D341Med (cell line): ENCODE measurements around the gene ST8SIA6.

Experiments used
- DNase-seq: peaks from one replicate; pipeline ENCODE4 v3.0.0; 2012; ENCODE audit warnings: low spot score

ST8SIA6 gene

DNA sequence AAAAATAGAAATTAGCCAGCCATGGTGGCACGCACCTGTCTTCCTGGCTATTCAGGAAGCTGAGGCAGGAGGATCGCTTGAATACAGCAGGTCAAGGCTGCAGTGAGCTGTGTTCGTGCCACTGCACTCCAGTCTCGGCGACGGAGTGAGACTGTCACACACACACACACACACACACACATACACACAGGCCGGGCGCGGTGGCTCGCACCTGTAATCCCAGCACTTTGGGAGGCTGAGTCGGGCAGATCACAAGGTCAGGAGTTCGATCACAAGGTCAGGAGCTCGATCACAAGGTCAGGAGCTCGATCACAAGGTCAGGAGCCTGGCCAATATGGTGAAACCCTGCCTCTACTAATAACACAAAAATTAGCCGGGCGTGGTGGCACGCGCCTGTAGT, 68.4 kb downstream of the ST8SIA6 start:
- no peak for DNase-seq

DNA sequence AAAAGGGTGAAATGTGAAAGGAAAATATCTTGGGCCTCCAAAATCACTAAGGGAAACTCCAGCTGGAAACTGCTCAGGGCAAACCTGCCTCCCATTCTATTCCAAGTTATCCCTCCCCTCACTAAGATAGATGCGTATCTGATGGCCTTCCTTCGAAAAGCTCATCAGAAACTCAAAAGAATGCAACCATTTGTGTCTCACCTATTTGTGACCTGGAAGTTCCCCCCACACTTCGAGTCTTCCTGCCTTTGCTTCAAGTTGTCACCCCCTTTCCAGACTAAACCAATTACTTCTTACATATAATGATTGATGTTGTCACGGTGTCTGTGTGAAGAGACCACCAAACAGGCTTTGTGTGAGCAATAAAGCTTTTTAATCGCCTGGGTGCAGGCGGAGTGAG, 69.3 kb downstream of the ST8SIA6 start:
- no peak for DNase-seq

DNA sequence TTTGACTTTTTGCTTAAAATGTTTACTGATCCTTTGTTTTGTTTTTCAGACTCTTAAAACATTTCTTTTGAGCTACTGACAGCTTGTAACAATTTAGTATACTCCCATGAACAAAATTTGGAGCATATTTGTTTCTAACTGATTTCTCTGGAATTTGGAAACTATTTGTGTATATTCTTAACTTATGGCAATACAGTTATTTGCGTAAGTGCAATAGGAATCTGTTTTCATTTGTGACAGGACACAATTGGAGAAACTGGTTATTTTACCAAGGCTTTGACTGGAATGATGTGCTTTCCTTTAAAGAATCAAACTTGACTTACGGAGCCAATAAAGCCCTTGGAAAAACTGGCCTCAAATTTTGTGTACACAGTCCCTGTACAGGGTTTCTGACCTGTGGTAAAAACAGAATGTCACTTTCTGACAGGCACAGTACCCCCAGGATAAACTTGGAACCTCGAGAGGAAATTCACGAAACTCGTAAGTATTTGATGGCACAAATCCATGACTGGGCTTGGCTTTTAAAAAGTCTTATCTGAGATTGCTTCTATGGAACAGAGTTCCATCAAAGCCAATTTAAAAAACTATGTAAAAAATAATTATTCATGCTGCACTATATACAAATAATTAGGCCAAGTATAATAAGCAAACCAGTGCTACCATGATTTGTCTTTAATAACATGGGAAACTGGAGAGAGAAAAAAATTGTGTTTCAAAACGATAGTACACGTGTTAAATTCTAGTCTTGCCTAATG, 70.4 kb downstream of the ST8SIA6 start:
- no peak for DNase-seq

DNA sequence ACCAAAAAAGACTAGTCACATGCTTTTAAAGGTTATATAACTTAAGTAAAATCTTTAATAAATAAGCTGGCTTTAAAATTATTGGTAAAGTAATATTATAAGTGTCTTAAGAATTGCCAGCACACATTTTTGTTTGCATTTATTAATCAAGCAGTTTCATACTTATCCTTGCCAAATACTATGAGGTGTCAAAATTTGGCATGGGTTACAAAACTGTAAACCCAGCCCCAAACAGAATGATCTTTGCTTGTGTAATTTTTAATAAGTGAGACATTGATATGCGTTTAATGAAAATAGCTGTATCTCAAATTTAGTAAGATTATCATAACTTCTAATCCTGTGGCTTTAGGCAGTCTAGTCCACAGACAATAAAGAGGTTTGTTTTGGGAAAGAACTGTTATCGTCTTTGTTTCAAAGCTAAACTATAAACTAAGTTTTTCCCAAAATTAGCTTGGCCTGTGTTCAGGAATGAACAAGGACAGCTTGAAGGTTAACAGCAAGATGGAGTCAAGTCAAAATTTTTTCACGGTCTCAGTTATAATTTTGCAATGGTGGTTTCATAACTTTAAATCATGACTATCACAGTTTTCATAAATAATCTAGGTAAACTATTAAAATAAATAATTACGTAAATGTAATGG, 72.8 kb downstream of the ST8SIA6 start:
- no peak for DNase-seq

DNA sequence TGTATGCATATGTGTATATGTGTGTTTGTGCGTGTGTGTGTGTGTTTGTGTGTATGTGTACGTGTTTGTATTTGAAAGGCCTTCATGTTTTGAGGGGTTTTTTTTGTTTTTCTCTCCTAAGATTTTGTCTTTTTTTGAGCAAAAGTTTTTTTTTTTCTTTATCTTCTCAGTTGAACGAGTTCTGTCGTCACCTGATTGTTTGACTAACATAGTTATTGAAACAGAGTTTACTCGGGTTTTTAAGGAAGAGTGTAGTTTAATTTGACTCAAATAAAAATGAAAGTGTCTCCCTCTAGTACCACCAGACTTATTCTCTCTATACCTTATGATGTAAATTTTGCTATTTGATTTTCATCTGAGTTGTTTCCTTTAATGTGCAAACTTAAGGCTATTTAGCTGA, 73.5 kb downstream of the ST8SIA6 start:
- no peak for DNase-seq

DNA sequence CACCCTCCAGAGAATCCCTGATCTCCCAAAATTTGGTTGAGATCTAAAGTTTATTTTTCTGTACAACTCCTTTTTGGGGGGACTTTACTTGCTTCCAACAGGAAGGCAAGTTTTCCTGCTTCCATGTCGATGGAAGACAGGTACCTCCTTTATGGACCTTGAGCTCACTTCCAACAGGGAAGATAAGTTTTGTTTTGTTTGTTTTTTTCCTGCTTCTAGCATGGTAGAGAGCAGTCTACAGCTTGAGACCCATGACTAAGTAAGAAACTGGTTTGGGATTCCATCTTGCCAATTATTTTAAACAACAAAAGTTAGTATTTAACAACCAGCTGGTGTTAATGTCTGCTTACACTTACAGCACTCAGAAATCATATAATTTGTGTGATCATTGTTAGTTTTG, 74.4 kb downstream of the ST8SIA6 start:
- DNase-seq, result no peak

DNA sequence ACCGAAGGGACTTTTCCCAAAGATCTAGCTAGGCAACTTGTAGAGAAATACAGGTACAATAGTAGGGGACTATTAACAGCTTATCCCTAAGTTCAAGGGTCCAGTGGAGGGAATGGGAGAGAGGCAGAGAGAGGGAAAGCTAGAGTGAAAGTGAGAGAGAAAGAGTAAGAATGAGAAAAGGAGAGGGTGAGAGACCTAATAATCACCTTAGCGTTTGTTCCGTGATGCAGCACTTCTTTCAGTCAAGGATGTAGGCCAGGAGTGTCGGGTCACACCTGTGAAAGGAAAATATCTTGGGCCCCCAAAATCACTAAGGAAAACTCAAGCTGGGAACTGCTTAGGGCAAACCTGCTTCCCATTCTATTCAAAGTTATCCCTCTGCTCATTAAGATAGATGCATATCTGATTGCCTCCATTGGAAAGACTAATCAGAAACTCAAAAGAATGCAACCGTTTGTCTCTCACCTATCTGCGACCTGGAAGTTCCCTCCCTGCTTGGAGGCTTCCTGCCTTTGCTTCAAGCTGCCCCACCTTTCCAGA, 75.2 kb downstream of the ST8SIA6 start:
- DNase-seq, result no peak

DNA sequence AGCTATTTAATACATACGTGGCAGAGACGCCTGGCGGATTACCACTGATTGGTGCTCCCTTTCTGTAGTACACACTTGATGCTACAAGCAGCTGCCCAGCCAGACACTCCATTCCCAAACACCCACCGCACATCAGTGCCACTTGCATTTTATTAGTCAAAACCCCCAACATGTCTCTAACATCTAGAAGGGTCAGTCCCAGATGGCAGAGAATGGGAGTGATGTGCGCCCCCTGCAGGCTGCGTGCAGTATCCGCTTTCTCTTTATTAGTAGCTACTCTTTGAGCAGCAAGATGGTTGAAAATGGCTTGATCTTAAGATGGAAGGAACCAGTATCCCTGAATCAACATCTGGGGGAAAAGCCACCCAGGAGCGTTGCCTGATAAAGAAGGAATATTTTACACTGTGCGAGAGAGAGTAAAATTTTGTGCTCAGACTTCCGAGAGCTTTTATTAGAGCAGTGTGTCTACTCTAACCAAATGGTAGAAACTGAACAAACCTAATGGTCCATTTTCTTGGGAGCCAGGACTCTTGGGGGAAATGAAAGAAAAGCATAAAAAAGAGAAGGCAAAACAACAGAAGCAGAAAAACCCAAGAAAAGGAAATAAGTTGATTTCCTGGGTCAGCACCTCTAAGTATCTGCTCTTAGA, 78.3 kb downstream of the ST8SIA6 start:
- peak; percentile 43 for DNase-seq

DNA sequence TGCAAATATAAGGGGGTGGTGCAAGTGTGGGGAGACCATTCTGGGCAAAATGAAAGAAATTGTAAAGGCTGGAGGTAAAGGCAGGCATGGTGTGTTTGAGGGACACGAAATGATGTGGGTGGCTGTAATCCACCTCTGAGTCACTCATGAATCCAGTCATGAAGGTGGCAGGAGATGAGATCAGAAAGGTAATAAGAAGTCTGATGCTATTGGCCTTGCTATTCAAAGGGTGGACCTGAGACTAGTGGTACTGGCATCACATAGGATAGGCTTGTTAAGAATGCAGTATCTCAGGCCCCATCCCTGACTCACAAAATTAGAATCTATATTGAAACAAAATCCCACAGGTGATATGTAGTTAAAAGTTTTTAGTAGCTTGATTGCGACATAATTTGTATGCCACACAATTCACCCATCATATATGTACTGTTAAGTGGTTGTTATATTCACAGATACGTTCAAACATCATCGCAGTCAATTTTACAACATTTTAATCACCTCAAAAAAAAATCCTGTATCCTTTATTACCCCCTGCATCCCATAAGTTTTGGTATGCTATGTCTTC, 85.6 kb downstream of the ST8SIA6 start:
- no peak for DNase-seq

DNA sequence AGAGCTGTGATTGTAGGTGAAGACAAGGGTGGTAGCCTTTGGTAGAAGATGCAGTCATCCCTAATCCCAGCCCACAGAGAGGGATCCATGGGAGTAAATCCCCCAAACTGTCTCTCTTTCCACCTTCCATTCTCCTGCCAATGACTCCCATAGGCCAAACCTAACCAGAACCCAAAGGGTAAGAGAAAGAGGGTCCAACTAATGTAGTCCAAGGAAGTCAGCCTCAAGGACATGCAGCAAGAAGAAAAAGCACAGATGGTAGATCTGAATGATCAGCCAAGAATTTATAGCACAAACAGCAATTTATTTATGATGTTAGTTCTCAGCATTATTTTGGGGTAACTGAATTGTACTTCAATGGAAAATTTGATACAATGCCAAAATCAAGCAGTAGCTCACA, 87.7 kb downstream of the ST8SIA6 start:
- no peak for DNase-seq

DNA sequence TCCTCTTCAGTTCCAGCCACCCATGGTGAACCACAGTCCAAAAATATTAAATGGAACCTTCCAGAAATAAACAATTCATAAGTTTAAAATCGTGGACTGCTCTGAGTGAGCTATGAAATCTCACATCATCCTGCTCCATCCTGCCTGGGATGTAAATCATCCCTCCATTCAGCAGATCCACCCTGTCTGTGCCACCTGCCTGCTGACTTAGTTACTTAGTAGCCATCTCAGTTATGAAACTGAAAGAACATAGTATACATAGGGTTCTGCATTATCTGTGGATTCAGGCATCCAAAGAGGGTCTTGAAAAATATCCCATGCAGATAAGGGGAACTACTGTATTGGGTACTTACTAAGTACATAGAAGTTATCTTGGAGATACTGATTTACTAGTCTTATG, 89.0 kb downstream of the ST8SIA6 start:
- DNase-seq, result no peak

DNA sequence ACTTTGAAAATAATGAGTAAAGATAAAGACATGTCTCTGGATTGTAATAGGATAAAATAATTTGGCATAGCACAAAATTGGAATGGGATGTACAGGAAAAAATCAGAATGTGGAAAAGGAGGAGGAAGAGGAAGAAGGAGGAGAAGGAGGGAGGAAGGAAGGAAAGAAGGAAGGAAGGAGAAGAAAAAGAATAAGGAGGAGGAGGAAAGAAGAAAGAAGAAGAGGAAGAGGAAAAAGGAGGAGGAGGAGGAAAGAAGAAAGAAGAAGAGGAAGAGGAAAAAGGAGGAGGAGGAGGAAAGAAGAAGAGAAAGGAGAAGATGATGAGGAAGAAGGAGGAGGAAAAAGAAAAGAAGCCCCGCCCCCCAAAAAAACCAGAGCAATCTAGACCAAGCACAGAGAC, 95.9 kb downstream of the ST8SIA6 start:
- DNase-seq, result no peak

DNA sequence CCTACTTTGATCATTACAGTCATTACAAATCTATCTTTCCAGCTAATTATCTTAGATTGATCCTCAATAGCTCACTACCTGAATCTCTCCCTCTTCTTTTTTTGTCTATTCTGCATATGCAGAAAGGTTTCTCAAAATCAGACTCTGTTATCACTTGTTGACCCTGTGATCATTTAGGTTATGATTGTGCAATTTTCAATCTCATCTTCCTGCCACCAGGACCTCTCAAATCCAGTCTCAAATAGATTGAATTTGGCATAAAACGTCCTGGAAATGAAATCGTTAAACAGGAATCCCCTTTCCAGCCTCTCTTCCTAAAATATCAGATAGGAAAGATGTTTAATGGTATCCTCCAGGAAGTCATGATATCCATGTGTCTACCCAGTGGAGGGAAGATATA, 96.6 kb downstream of the ST8SIA6 start:
- no peak for DNase-seq

DNA sequence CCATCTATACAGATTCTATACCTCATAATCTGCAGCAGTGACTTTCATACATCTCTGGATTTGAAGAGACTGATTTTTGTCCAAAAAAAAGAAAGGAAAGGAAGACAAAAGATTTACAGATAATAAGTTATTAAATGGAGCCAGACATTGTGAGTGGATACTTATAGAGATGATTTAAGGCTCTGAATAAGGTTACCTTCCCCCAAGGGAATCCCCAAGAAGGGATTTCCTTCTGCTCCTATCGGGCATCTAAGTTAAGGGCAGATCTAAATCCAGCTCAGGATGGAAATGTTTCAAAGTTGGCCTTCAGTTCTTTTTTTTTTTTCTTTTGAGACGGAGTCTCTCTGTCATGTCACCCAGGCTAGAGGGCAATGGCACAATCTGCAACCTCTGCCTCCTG, 97.6 kb downstream of the ST8SIA6 start:
- no peak for DNase-seq

DNA sequence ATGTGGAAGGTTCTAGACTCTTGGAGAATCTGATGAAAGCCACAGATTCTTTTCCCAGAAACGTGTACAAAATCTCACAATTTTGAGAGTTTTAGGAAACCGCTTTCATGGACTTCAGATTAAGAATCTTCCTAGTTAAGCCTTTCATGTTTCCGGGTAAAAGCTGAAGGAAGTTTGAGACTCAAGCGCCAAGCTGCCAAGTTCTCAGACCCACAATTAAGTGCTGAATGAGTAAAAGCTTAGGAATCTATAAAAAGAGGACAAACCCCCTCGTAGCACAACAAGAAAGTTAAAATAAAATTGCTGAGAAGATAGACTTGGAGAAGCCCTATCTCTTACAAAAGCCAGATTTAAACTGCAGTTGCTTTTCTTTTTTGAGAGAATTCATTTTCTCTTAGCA, 99.6 kb downstream of the ST8SIA6 start:
- DNase-seq, result no peak

DNA sequence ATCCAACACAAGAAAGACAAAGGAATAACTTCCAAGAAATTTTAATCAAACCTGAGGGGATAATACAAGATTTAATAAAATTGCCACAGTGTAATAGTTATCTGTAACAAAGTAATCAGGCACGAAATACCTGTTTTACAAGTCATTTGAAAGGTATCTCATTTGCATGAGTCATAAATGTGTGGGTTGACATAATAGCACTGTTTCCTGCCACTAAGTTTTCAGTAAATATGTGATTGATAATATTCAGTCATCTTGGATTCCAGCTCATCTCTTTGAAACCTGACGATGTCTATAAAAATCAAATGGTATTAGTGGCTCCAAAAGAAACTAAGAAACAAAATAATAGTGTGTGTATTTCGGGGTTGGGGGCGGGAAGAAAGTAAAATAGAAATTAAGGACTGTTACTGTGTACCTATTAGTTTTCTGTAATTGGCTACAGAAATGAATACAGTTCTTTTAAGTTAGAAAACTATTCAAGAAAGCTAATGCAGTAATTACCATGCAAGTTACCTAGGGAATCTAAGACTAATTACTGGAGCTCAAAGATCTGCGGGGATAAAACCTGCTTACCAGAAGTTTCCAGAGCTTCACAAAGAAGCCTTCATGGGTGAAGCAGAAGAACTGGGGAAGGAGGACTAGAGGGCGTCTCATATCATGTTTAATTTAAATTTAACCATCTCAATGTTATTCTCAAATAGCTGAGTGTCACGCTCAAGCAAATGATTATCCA, 100.7 kb downstream of the ST8SIA6 start:
- DNase-seq, result no peak

DNA sequence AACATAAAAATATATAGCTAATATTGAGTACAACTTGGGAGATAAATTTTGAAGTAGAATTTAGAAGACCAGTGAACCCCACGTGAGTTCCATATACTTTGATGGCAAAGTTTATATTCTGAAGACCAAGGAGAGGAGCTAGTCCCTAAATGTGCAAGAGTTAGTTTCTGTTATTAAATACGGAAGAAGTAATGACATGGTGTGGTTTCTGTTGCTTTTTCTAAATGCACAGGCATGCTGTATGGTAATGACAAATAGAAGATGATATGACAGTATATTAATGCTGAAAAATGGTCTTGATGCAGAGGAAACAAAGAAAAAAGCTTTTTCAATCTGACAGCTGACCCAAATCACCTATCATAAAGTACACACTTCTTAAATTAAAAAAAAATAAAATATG, 101.8 kb downstream of the ST8SIA6 start:
- DNase-seq, result no peak

DNA sequence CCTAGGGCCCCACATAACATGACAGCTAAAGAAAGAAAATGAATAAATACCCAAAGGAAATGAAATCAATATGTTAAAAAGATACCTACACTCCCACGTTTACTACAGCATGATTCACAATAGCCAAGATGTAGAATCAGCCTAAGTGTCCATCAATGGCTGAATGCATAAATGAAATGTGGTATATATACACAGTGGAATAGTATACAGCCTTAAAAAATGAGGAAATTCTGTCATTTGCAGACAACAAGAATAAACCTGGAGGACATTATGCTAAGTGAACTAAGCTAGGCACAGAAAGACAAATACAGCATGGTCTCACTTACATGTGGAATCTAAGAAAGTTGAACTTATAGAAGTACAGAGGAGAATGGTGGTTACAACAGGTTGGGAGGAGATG, 102.9 kb downstream of the ST8SIA6 start:
- no peak for DNase-seq

DNA sequence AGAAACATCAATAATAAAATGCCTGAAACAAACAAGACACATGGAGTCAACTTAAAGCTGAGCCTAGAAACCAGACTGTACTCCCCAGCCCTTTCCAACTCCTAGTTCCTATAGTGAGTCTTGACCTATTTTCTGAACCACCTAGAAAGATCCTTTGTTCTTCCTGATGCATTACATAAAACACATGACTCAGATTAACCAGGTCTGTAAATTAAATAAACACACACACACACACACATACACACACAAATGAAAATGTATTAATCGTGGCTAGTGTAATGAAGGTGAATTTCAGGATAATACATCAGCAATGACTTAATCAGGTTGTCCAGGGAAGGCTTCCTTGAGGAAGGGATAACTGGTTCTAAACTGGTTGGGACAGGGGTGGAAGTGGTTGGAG, 104.7 kb downstream of the ST8SIA6 start:
- no peak for DNase-seq

DNA sequence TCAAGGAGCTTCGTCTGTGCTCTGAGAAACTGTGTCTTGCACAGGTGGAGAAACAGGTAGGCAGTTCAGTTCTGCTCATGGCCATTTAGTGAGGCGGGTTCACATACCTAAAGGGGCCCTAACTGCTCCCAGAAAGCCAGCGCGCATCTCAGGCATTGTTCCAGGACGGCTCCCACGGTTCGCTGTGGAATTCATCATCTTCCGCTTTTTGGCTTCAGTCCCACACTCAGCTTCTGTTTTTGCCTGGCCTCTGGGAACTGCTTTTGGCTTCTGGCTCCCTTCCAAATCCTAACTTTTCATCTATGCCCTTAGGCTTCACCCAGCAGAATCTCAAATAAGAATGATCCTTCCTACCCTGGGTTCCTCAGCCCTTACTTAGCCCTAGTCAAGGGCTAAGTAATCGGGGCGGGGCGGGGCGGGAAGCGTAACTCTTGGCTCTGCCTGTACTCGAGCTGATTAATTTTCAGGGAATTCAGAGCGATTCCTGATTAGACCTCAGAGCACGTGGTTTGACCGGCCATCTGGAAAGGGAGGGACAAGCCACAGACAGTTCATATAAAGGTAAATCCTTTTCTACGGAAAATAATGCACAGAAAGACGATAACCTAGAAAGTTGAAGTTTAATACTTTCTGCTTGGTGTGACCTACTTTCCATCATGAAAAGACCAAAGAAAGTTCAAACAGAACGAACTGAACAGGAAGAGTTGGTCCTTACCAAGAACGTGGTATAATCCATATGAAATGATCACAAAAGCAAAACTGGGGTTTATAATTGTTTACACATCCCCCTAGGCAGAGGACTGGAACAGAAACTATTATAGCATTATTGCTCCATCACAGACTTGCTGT, 105.7 kb downstream of the ST8SIA6 start:
- peak; percentile 50 for DNase-seq

DNA sequence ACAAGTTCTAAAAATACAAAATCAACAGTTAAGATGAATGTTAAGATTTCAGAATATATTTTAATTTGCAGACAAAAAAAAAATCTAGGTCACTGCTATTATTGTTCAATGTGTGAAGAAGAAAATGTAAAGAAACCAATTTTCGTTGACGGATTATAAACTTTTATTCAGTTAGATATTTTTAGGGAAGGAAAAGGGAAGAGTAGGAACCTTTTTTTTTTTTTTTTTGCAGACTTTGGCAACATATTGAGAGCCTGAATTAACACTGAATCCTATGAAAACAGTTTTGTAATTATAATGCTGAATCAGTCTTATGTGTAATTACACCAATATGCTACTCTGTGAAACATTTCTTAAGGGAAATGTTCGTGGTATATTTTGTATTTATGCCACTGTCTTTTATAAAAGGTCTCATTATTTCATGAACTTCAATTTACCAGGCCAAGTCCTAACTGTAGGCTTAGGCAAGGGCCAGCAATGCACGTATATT, 106.3 kb downstream of the ST8SIA6 start:
- no peak for DNase-seq
